OCI-LY1 (cell line): ENCODE data around the gene NKAIN4.

Source experiments
- H2AFZ ChIP-seq: fragments of 200-600 bp; sonication (generic), shearing (Covaris generic); 2 replicates; pipeline ENCODE4 v1.6.0; 2014; ENCODE audit warnings: antibody characterized with exemption, mild to moderate bottlenecking, low read length
- H3F3A ChIP-seq: fragments of 200-600 bp; sonication (generic), shearing (Covaris generic); 2 replicates; pipeline ENCODE4 v1.6.0; 2014; ENCODE audit warnings: mild to moderate bottlenecking, antibody characterized with exemption, low read length, moderate library complexity; ENCODE audit not compliant: insufficient read depth
- H3K27ac ChIP-seq: fragments of 200-600 bp; sonication (generic); 2 replicates; pipeline ENCODE4 v1.5.1; 2014; ENCODE audit warnings: low read length, mixed run types, mild to moderate bottlenecking, low read depth; ENCODE audit not compliant: poor library complexity, severe bottlenecking
- H3K27me3 ChIP-seq: fragments of 200-600 bp; sonication (generic); 2 replicates; pipeline ENCODE4 v1.6.0; 2014; ENCODE audit warnings: antibody characterized with exemption, mild to moderate bottlenecking, low read length, moderate library complexity; ENCODE audit not compliant: insufficient read depth
- H3K36me3 ChIP-seq: fragments of 200-600 bp; sonication (generic); 2 replicates; pipeline ENCODE4 v1.6.1; 2014; ENCODE audit warnings: mild to moderate bottlenecking, antibody characterized with exemption, low read length, moderate library complexity, mixed read lengths; ENCODE audit not compliant: insufficient read depth
- H3K4me1 ChIP-seq: fragments of 200-600 bp; sonication (generic); 2 replicates; pipeline ENCODE4 v1.5.1; 2014; ENCODE audit warnings: mild to moderate bottlenecking, low read length, moderate library complexity; ENCODE audit not compliant: insufficient read depth, severe bottlenecking
- H3K4me2 ChIP-seq: fragments of 200-600 bp; sonication (generic), shearing (Covaris generic); 2 replicates; pipeline ENCODE4 v1.6.1; 2014; ENCODE audit warnings: low read length
- H3K4me3 ChIP-seq: fragments of 200-600 bp; sonication (generic); 2 replicates; pipeline ENCODE4 v1.5.1; 2014; ENCODE audit warnings: low read length, low read depth, mild to moderate bottlenecking, mixed read lengths; ENCODE audit not compliant: poor library complexity, severe bottlenecking
- H3K79me2 ChIP-seq: fragments of 200-600 bp; shearing (Covaris generic); 2 replicates; pipeline ENCODE4 v1.6.1; 2016; ENCODE audit warnings: mixed run types, low read length, mixed read lengths; ENCODE audit not compliant: insufficient read depth
- H3K9ac ChIP-seq: fragments of 200-600 bp; sonication (generic), shearing (Covaris generic); 2 replicates; pipeline ENCODE4 v1.6.1; 2014; ENCODE audit warnings: mild to moderate bottlenecking, low read length, mixed read lengths
- H3K9me2 ChIP-seq: fragments of 200-600 bp; sonication (generic), shearing (Covaris generic); 2 replicates; pipeline ENCODE4 v1.6.1; 2014; ENCODE audit warnings: low read depth, mild to moderate bottlenecking, low read length, mixed read lengths
- H3K9me3 ChIP-seq: fragments of 200-600 bp; shearing (Covaris generic); 2 replicates; pipeline ENCODE4 v1.6.1; 2014; ENCODE audit warnings: low read length, mixed read lengths
- H4K20me1 ChIP-seq: fragments of 200-600 bp; sonication (generic), shearing (Covaris generic); 2 replicates; pipeline ENCODE4 v1.6.0; 2016; ENCODE audit warnings: mild to moderate bottlenecking, low read length; ENCODE audit not compliant: insufficient read depth
- CTCF ChIP-seq: fragments of 200-600 bp; sonication (generic), shearing (Covaris generic); IDR thresholded peaks from 2 replicates; pipeline ENCODE4 v1.5.1; 2017; ENCODE audit warnings: mild to moderate bottlenecking, antibody characterized with exemption, low read length, moderate library complexity, mixed read lengths
- EZH2 ChIP-seq: fragments of 200-600 bp; sonication (generic), shearing (Covaris generic); IDR thresholded peaks from 2 replicates; pipeline ENCODE4 v1.8.0; 2017; ENCODE audit warnings: borderline replicate concordance, mixed run types, mild to moderate bottlenecking, antibody characterized with exemption, low read length, moderate library complexity, mixed read lengths

The NKAIN4 gene

GRCh38 chr20:63254232-63254605, at the start of gene NKAIN4:
TSS of gene NKAIN4 (minus strand) at chr20:63254463. CDS start at chr20:63254450, 13 bp downstream.
- TF ChIP-seq CTCF (no peak), EZH2 (no peak)
- Histone ChIP-seq H3K4me1 (no peaks in the 10 kb centered on the region), H3K27me3 (no peaks in the 10 kb centered on the region), H3K4me2 (no peak within 1 kb of the TSS), H3K27ac (no peak within 1 kb of the TSS), H3K4me3 (no peak within 1 kb of the TSS), H3K9me2 (no peaks in the 10 kb centered on the region), H3K9me3 (no peaks in the 10 kb centered on the region), H4K20me1 (no peaks in the 10 kb centered on the region), H2AFZ (no peak within 1 kb of the TSS), H3F3A (no peaks in the 10 kb centered on the region), H3K9ac (no peak within 1 kb of the TSS), H3K36me3 (no peaks in the 10 kb centered on the region), H3K79me2 (no peaks in the 10 kb centered on the region)

- H3K9ac ChIP-seq: no peak overlapping the region
- H3K27ac ChIP-seq: no peak overlapping the region
- no peaks in the 10 kb centered on the region for H3K4me1 ChIP-seq
- no peaks in the 10 kb centered on the region for H3F3A ChIP-seq
- H3K27me3 ChIP-seq: no peaks in the 10 kb centered on the region; the same call in 1 of the 2 replicates
- H3K9me3 ChIP-seq: no peaks in the 10 kb centered on the region
- no peaks in the 10 kb centered on the region for H3K79me2 ChIP-seq
- no peak overlapping the region for H3K4me2 ChIP-seq
- no peak overlapping the region for H3K4me3 ChIP-seq
- H3K36me3 ChIP-seq: no peaks in the 10 kb centered on the region
- TF ChIP-seq EZH2 (no peak), CTCF (no peak)
- H3K9me2 ChIP-seq: no peaks in the 10 kb centered on the region
- no peaks in the 10 kb centered on the region for H4K20me1 ChIP-seq
- H2AFZ ChIP-seq: no peak overlapping the region
These were observed 48.9 kb upstream of the NKAIN4 start for GRCh38 chr20:63303095-63303666.

DNA sequence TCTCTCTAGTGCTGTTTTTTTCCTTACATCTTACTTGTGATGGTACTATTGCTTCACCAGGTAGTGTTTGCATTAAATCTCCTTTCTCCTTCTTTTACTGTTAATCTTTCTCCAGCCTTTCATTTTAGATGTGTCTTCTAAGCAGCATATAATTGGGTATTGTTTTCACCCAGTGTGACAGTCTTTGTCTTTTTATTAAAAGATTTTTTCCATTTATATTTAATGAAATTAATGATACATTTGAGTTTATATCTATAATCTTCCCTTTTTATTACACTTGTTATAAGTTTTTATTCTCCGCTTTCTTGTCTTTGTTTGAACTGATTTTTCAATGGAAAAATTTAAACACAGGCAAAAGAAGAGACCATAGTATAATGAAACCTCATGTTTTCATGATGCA, 47.4 kb upstream of the NKAIN4 start:
- Histone ChIP-seq H3K9ac (no peak overlapping the region), H4K20me1 (no peaks in the 10 kb centered on the region), H3F3A (no peaks in the 10 kb centered on the region), H3K4me3 (no peak overlapping the region), H3K27ac (no peak overlapping the region), H3K36me3 (no peaks in the 10 kb centered on the region), H3K9me2 (no peaks in the 10 kb centered on the region), H3K4me1 (no peaks in the 10 kb centered on the region), H2AFZ (no peak overlapping the region), H3K4me2 (no peak overlapping the region), H3K9me3 (no peaks in the 10 kb centered on the region), H3K79me2 (no peaks in the 10 kb centered on the region), H3K27me3 (no peaks in the 10 kb centered on the region; the same call in 1 of the 2 replicates)
- TF ChIP-seq EZH2: no peak
- no peak for TF ChIP-seq CTCF
